ENCODE measurements around the gene HTRA3. TPM values are rescaled to one million over a fixed set of nuclear protein-coding genes. Genes with fewer than 3 reads are reported as not detected.

The HTRA3 gene
- total RNA-seq, 2 experiments from 2014 or later, result not detected

- H3K4me1 Mint-ChIP-seq (ENCODE audit: low read depth), result no peaks in the 10 kb centered on the region
- no peaks in the 10 kb centered on the region for H3K27me3 Mint-ChIP-seq
- peaks cover 22% of the 10 kb centered on the region for H3K36me3 Mint-ChIP-seq (ENCODE audit: low read depth)
- H3K9me3 ChIP-seq (ENCODE audit: control insufficient read depth in 1 of 2, insufficient read depth in 1 of 2, low read length in 2 of 2), result no peaks in the 10 kb centered on the region
- ChIA-PET POLR2A (no interaction called here), CTCF (interaction anchor here (1.0 kb wide), 1 partner anchor 62 kb away, joined by 3 read pairs; no protein-coding TSS in a partner anchor)
- intact Hi-C loops (cut with DNase I, micrococcal nuclease), result no loop called here
- H3K27me3 ChIP-seq (ENCODE audit: control insufficient read depth in 1 of 2, insufficient read depth in 2 of 2, low read length in 2 of 2), result no peaks in the 10 kb centered on the region
- peaks cover 23% of the 10 kb centered on the region for H3K4me1 ChIP-seq (ENCODE audit: insufficient read depth, low read length)
- H3K4me3 Mint-ChIP-seq, result no peak overlapping the region
- H3K9me3 Mint-ChIP-seq, result peaks cover 2% of the 10 kb centered on the region
- H3K4me3 ChIP-seq (ENCODE audit: low read length), result no peak overlapping the region
- no peak overlapping the region for H3K27ac ChIP-seq (ENCODE audit: low read depth in 1 of 2, low read length in 2 of 2)
- no peak for ATAC-seq (ENCODE audit: poor library complexity)
- no peak for TF ChIP-seq CTCF (IDR thresholded peaks at IDR 0.05)
- no peak overlapping the region for H3K27ac Mint-ChIP-seq
- no peak for DNase-seq
- peaks cover 43% of the 10 kb centered on the region for H3K36me3 ChIP-seq (ENCODE audit: insufficient read depth, low read length)
Measured at GRCh38 chr4:8238515-8239053, 31.0 kb upstream of the HTRA3 start.

- Mint-ChIP-seq H3K27me3 (no peaks in the 10 kb centered on the region), H3K4me3 (no peak overlapping the region), H3K4me1 (ENCODE audit: low read depth) (no peaks in the 10 kb centered on the region), H3K27ac (no peak overlapping the region), H3K36me3 (ENCODE audit: low read depth) (peaks cover 22% of the 10 kb centered on the region), H3K9me3 (peaks cover 2% of the 10 kb centered on the region)
- H3K9me3 ChIP-seq (ENCODE audit: control insufficient read depth in 1 of 2, insufficient read depth in 1 of 2, low read length in 2 of 2), result no peaks in the 10 kb centered on the region
- no peak overlapping the region for H3K27ac ChIP-seq (ENCODE audit: low read depth in 1 of 2, low read length in 2 of 2)
- no peak overlapping the region for H3K4me3 ChIP-seq (ENCODE audit: low read length)
- TF ChIP-seq CTCF (IDR thresholded peaks at IDR 0.05), result no peak
- ChIA-PET POLR2A (no interaction called here), CTCF (no interaction called here)
- DNase-seq (no peak), ATAC-seq (ENCODE audit: poor library complexity) (no peak)
- no peaks in the 10 kb centered on the region for H3K27me3 ChIP-seq (ENCODE audit: control insufficient read depth in 1 of 2, insufficient read depth in 2 of 2, low read length in 2 of 2)
- intact Hi-C loops (cut with DNase I, micrococcal nuclease), result no loop called here
- peaks cover 23% of the 10 kb centered on the region for H3K4me1 ChIP-seq (ENCODE audit: insufficient read depth, low read length)
- H3K36me3 ChIP-seq (ENCODE audit: insufficient read depth, low read length), result peaks cover 36% of the 10 kb centered on the region
Measured at GRCh38 chr4:8239226-8239625, 30.3 kb upstream of the HTRA3 start.

GRCh38 chr4:8239661-8240060 is 29.9 kb upstream of the HTRA3 start:
- H3K4me1 ChIP-seq (ENCODE audit: insufficient read depth, low read length), result peaks cover 19% of the 10 kb centered on the region
- Mint-ChIP-seq H3K4me3 (no peak overlapping the region), H3K9me3 (no peaks in the 10 kb centered on the region), H3K4me1 (ENCODE audit: low read depth) (no peaks in the 10 kb centered on the region), H3K27ac (no peak overlapping the region), H3K36me3 (ENCODE audit: low read depth) (peaks cover 22% of the 10 kb centered on the region), H3K27me3 (no peaks in the 10 kb centered on the region)
- peaks cover 32% of the 10 kb centered on the region for H3K36me3 ChIP-seq (ENCODE audit: insufficient read depth, low read length)
- no peak for TF ChIP-seq CTCF (IDR thresholded peaks at IDR 0.05)
- DNase-seq, result peak in 1 of 14 experiments; percentile 4
- intact Hi-C loops (cut with DNase I, micrococcal nuclease), result loop anchor here (5.0 to 10.0 kb wide), 3 partner anchors 62 to 683 kb away; partner anchors contain the start of gene CPZ (in 1 of the 2)
- H3K27ac ChIP-seq (ENCODE audit: low read depth in 1 of 2, low read length in 2 of 2), result no peak overlapping the region
- no peaks in the 10 kb centered on the region for H3K9me3 ChIP-seq (ENCODE audit: control insufficient read depth in 1 of 2, insufficient read depth in 1 of 2, low read length in 2 of 2)
- no peaks in the 10 kb centered on the region for H3K27me3 ChIP-seq (ENCODE audit: control insufficient read depth in 1 of 2, insufficient read depth in 2 of 2, low read length in 2 of 2)
- no peak for ATAC-seq (ENCODE audit: poor library complexity)
- no peak overlapping the region for H3K4me3 ChIP-seq (ENCODE audit: low read length)
- POLR2A ChIA-PET, result no interaction called here
- CTCF ChIA-PET, result no interaction called here
